Umbilical cord (tissue), 2 donors: ENCODE measurements around the gene CHST13. TPM values are rescaled to one million over a fixed set of nuclear protein-coding genes. Genes with fewer than 3 reads are reported as not detected.

ENCODE experiments used
- DNase-seq: peaks from one replicate; pipeline ENCODE4 v3.0.0-alpha.2; 2015; ENCODE audit warnings: low spot score
- total RNA-seq: library from RNA; depleted of rRNA; stranded (reverse); fragments of >200 nt; gene quantifications from one replicate; pipeline ENCODE4 v1.2.3, GENCODE V29; 2014; ENCODE audit warnings: low replicate concordance; ENCODE audit not compliant: insufficient read depth

Gene CHST13
- total RNA-seq, 1 donor from 2014 or later = not detected

GRCh38 chr3:126508564-126508964 is 15.4 kb upstream of the CHST13 start:
- no peak for DNase-seq

GRCh38 chr3:126509597-126510307 is 14.2 kb upstream of the CHST13 start:
- DNase-seq = no peak

DNA sequence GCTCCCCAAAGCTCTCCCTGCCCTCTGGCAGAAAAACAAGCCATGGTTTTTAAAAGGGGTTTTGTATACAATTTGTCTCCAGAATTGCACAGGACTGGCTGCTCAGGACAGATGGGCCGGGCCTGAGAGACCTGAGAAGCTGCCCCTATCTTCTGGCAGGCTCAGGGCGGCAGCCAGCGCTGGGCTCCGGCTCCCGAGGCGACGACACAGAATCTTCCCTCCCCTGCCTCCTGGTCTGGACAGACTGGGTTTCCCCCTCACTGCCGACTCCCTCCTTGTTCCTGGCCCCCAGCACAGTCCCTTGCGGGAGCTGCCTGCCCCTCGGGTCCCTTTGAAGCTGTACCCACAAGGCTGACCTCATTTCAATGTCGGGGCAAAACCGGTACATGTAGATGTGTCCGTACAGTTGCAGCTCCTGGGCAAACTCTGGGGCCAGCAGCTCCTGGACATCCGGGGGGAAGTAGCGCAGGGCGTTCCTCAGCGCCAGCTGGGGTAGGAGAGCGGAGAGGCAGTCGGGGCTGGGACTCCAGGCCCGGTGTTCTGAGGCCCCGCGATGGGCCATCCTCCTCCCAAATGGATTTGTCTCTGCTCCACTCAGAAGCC is 13.5 kb upstream of the CHST13 start:
- no peak for DNase-seq

DNA sequence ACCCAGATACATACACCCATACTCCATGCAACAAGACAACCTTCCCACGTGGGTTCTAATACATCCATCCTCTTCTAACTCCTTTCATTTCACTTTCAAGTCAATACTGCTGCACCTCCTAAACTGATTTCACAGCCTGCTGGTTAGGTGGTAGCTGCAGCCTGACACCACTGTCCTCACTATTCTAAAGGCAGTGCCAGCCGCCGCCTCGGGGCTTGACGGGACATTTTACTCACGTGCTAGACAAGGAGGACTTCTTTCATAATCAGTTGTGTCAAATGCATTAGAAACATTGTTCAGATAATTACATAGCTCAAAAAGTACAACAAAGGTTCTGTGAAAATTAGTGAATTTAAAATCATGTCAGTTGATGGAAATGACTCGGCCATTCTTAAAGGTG is 12.7 kb upstream of the CHST13 start:
- DNase-seq = no peak

GRCh38 chr3:126512026-126512425 is 11.9 kb upstream of the CHST13 start:
- DNase-seq = peak; percentile 15

DNA sequence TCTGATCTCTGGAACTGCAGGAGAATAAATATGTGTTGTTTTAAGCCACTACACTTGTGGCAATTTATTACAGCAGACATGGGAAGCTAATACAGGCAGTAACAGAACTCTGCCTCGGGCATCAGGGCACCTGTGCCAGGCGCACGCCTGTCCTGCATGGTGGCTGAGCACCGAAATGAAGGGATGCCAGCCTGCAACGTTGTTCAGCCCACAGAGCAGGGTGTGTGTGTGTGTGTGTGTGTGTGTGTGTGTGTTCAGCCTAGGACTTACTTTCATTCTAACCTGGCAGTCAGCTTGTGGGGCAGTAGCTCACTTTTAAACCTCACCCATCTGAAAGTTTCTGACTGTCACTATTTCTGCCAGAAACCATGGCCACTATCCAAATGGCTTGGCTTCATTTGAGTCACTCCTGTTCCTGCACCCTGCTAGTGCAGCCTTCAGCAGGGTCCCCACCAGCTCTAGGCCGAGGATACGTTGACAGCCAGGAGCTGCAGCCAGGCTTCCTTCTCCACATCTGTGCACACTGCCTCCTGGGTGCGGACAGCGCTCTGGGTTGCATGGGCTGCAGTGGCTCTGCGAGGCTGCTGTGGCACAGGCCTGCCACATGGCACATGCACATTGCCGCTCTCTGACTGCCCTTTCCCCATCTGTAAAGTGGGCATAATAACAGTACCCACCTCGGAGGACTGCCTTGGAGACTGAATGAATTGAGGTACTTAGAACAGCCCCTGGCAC is 10.9 kb upstream of the CHST13 start:
- no peak for DNase-seq

DNA sequence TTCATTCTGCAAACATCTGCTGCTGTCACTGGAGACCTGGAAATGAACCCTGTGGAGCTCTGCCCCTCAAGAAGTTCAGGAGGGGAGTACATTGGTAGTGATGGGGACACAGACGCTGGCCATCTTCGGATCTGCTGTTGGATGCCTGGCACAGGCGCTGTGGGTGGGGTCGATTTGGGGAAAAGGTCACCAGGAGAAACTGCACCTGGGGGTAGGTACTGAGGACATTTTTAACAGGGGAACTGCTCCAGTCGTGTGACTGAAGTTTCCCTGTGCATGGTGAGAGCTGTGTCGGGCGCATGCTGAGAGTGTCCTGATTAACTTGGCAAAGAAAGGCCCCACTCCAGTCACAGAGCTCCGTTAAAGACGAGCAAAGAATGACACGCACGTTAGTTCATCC is 9.8 kb upstream of the CHST13 start:
- no peak for DNase-seq

GRCh38 chr3:126515066-126515706 is 8.8 kb upstream of the CHST13 start:
- no peak for DNase-seq

DNA sequence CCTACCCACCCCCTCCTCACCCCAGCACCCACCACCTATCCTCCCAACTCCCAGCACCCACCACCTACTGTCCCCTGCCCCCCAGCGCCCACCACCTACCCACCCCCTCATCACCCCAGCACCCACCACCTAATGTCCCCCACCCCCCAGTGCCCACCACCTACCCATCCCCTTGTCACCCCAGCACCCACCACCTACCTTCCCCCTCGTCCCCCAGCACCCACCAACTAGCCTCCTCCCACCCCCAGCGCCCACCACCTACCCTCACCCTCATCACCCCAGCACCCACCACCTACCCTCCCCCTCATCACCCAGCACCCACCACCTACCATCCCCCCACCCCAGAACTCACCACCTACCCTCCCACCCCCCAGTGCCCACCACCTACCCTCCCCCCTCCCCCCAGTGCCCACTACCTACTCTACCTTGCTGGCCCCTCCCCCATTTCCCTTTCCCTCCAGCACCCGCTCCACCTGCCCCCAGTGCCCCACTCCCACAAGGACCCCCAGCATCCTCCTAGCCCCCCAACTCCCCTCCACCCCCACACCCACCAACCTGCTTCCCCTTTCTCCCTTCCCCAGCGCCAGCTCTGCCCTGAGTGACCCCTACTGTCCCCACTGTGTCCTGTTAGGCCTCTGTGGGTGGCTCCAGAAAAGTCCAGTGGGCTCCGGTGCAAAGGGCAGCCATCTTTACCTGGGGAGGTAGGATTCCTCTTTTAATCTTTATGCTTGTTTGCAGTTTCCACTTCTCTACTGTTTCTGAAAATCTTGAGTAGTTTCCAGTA is 7.6 kb upstream of the CHST13 start:
- DNase-seq = no peak

- DNase-seq = no peak
These were observed 7.0 kb upstream of the CHST13 start for GRCh38 chr3:126516936-126517290.

- DNase-seq = no peak
These were observed 6.5 kb upstream of the CHST13 start, which contains the start of gene UROC1 for GRCh38 chr3:126517291-126517951. Gene UROC1 (minus strand): TSS chr3:126517773. CDS start chr3:126517719, 54 bp downstream.

GRCh38 chr3:126517986-126518778 is 5.8 kb upstream of the CHST13 start:
- DNase-seq = no peak

DNA sequence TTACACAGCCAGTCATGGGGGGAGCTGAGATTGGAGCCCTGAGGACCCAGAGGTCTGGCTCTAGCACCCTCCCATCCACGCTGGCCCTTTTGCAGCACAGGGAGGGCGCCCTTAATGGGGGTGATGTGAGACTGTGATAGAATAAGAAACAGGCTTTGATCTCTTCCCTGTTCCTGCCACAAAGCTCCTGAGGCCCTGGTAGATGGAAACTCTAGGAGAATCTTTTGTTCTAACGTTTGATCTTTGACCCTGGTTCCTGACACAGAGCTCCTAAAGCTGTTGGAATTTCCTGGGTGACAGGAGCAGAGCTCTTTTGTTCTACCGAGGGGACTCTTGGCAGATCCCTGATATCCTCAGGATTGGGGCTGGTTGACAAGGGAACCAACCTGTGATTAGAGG is 5.2 kb upstream of the CHST13 start:
- no peak for DNase-seq

- DNase-seq = no peak
These were observed 4.2 kb upstream of the CHST13 start for GRCh38 chr3:126519506-126520455.

- DNase-seq = no peak
These were observed 2.6 kb upstream of the CHST13 start for GRCh38 chr3:126521122-126521891.

DNA sequence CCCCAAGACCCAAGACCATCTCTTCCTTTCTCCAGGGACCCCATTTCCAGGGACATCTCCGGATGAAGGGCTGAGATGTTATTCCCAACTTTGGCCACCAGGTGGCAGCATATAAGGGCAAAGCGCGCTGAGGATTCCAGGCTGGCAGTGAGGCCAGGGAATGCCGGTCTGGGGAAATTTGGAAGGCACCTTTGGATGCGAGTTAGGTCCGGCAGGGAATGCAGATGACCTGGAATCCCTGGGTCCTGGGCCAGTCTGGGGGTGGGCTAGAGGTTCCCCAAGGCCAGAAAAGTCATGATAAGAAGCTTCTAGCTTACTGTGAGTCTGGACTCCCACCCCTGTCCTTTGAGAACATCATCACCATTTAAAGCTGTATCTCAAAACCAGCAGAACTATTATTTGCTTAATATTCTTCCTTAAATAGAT is 1.6 kb upstream of the CHST13 start:
- DNase-seq = peak; percentile 59

GRCh38 chr3:126524429-126524988 is 554 bp downstream of the CHST13 start:
- DNase-seq = no peak
